Activated T-helper 1 cell treated with anti-CD3 and anti-CD28 coated beads, Interleukin-12 subunit alpha, Interleukin-12 subunit beta, Interleukin-2, Interleukin-4 antibody, amounts not matched to agents 30 ng/mL and 10 ng/mL and 1 ng/mL, durations not matched to agents 14 hours and 24 hours and 36 hours (primary cell): ENCODE results near the gene CRIM1. TPM values are rescaled to one million over a fixed set of nuclear protein-coding genes. Genes with fewer than 3 reads are reported as not detected.

Source experiments
- DNase-seq: peaks from one replicate; pipeline ENCODE4 v3.0.0; 2021; ENCODE audit warnings: low spot score
- H3K27ac Mint-ChIP-seq: one replicate; pipeline ENCODE4 v1.8.0; 2021; ENCODE audit warnings: mild to moderate bottlenecking, mixed read lengths
- H3K27me3 Mint-ChIP-seq: one replicate; pipeline ENCODE4 v1.8.0; 2022; ENCODE audit warnings: mild to moderate bottlenecking, moderate library complexity, mixed read lengths; ENCODE audit not compliant: insufficient read depth
- H3K36me3 Mint-ChIP-seq: one replicate; pipeline ENCODE4 v1.8.0; 2021; ENCODE audit warnings: low read depth, mixed read lengths
- H3K4me1 Mint-ChIP-seq: one replicate; pipeline ENCODE4 v1.8.0; 2021; ENCODE audit warnings: low read depth, mixed read lengths
- H3K4me3 Mint-ChIP-seq: one replicate; pipeline ENCODE4 v1.8.0; 2021; ENCODE audit warnings: mild to moderate bottlenecking, moderate library complexity, mixed read lengths
- H3K9me3 Mint-ChIP-seq: one replicate; pipeline ENCODE4 v1.8.0; 2021; ENCODE audit warnings: mixed read lengths
- intact Hi-C: fragments of 100-400 bp; cut with micrococcal nuclease; formaldehyde crosslinking; loops from one replicate; pipeline ENCODE4 v1.15.1; 2024
- total RNA-seq: library from RNA; stranded (reverse); gene quantifications from 2 replicates; pipeline ENCODE4 v1.2.3, GENCODE V29; 2022

Gene CRIM1
- total RNA-seq, 1 donor from 2014 or later, result 15.3 TPM

DNA sequence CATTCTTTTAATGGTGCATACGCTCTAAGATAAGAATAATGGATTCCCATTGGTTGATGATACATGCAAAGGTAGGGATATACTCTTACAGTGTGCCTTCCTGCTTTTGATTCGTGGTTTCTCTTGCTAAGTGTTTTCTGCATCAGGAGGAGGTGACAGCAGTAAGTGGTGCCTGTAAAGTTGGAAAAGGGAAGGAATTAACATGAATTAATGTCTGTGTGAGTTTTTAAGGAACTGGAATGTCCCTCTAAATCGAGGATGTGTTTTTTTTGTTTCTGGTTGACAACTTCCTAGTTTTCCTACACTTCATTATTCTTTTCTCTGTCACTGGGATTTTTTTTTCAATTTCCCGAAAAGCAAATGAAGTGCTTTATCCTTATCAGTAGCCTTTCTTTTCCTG is 54.4 kb downstream of the CRIM1 start:
- DNase-seq, result no peak
- intact Hi-C loops, result no loop called here
- Mint-ChIP-seq H3K9me3 (no peaks in the 10 kb centered on the region), H3K4me3 (no peak overlapping the region), H3K36me3 (no peaks in the 10 kb centered on the region), H3K27ac (no peak overlapping the region), H3K4me1 (no peaks in the 10 kb centered on the region), H3K27me3 (peaks cover 14% of the 10 kb centered on the region)

DNA sequence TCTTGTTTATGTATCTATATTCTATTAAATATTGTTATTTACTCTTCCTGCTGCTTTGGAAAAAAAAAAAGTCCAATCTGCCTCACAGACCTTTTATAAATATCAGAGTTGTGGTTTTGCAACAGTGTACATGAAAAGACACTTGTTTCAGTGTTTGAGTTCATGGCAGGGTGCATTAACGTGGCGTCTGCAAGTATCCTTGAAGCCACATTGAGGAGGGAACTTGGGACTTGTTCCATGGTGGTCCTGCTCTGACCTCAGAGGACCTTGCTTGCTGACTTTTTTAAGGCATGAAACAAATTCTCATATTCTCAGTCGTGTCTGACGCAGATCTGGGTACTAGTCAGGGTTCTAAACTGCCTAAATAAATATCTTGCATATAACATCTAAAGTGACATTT is 55.1 kb downstream of the CRIM1 start:
- no peak for DNase-seq
- no peaks in the 10 kb centered on the region for H3K9me3 Mint-ChIP-seq
- peaks cover 12% of the 10 kb centered on the region for H3K27me3 Mint-ChIP-seq
- no peak overlapping the region for H3K27ac Mint-ChIP-seq
- no peaks in the 10 kb centered on the region for H3K36me3 Mint-ChIP-seq
- intact Hi-C loops, result no loop called here
- H3K4me1 Mint-ChIP-seq, result no peaks in the 10 kb centered on the region
- no peak overlapping the region for H3K4me3 Mint-ChIP-seq

DNA sequence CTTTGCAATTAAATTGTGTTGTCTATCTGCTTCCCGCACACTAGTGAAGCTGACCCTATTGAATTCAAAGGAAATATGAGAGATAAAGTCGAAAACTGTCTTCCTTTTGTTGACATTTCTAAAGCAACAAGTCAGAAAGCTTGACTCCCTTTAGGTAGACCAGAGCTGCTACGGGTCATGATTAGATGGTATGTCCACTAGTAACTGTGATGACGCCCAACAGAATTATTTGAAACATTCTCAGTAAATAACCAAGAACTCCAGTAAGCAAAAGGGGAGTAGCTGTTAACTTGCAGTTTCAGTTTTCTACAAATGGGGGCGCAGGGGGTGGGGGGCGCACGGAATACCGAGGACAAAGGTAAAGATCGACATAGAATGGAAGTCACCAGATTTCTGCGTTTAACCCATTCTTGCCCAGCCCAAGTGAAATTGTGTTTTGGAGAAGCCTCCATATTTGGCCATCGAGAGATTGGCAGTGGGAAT is 56.4 kb downstream of the CRIM1 start:
- H3K27ac Mint-ChIP-seq, result no peak overlapping the region
- H3K9me3 Mint-ChIP-seq, result no peaks in the 10 kb centered on the region
- peaks cover 12% of the 10 kb centered on the region for H3K27me3 Mint-ChIP-seq
- DNase-seq, result no peak
- no peaks in the 10 kb centered on the region for H3K4me1 Mint-ChIP-seq
- H3K36me3 Mint-ChIP-seq, result no peaks in the 10 kb centered on the region
- no peak overlapping the region for H3K4me3 Mint-ChIP-seq
- intact Hi-C loops, result no loop called here

DNA sequence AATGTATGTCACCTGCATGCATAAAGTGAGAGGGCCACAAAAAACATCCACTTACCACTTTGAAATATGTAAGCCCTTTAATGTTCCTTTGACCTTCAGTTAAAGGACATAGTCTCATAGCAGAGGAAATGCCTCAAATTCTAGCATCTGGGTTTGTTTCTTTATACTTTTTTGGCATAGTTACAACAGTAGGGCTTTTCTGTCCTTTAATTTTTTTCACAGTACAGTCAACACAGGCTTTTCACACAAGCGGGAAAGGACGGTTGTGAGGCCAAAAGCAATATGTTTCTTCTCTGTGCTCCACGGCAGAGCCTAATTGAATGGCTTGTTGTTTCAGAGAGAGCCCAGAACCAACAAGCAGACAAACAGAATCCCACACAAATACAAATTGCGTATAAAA is 57.6 kb downstream of the CRIM1 start:
- Mint-ChIP-seq H3K36me3 (no peaks in the 10 kb centered on the region), H3K4me1 (no peaks in the 10 kb centered on the region), H3K9me3 (no peaks in the 10 kb centered on the region), H3K27ac (no peak overlapping the region), H3K4me3 (no peak overlapping the region), H3K27me3 (peaks cover 10% of the 10 kb centered on the region)
- DNase-seq, result no peak
- intact Hi-C loops, result no loop called here

DNA sequence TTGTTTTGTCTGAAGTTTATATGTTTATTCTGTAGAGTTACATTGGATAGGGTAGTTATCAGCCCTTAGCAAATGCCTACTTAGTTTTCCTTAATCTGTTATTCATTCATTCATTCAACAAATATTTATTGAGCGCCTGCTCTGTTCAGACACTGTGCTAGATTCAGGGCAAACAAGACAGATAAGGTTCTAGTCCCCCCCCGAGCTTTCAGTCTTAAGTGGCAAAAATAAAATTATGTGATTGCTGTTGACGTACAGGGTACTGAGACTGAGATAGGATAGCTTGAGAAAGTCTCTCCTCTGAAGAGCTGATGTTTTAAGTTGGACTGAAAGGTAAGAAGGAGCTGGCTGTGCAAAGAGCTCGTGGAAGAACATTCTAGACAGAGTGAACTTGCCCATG is 58.7 kb downstream of the CRIM1 start:
- Mint-ChIP-seq H3K27ac (no peak overlapping the region), H3K4me1 (no peaks in the 10 kb centered on the region), H3K36me3 (no peaks in the 10 kb centered on the region), H3K4me3 (no peak overlapping the region), H3K27me3 (peaks cover 9% of the 10 kb centered on the region), H3K9me3 (no peaks in the 10 kb centered on the region)
- intact Hi-C loops, result no loop called here
- no peak for DNase-seq

DNA sequence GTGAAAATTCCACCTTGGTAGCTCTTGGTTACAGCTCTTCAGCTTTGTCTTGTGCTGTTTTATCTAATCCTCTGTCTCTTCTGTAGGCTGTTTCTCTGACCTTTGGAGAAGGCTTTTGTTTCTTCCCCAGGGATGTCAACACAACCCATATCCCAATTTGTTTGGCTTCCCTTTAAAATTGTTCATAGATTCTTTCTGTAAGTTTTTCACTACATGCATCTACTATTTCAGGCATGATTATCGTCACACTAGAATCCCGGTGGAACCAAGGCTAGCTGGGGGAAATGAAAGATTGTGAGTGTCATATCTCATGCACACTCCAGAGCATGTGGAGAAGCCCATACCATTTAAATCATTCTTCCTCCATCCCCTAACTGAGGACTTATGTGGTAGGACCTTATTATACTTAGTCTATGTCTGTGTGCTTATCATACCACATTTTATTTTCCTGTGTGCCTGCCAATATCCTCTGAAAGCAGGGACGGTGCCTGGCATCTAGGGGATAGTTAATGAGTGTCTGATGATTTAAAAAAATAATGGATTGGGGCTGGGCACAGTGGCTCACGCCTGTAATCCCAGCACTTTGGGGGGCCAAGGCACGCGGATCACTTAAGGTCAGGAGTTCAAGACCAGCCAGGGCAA is 59.9 kb downstream of the CRIM1 start:
- Mint-ChIP-seq H3K27me3 (peaks cover 4% of the 10 kb centered on the region), H3K4me1 (no peaks in the 10 kb centered on the region), H3K9me3 (no peaks in the 10 kb centered on the region), H3K27ac (no peak overlapping the region), H3K4me3 (no peak overlapping the region), H3K36me3 (no peaks in the 10 kb centered on the region)
- intact Hi-C loops, result no loop called here
- no peak for DNase-seq

DNA sequence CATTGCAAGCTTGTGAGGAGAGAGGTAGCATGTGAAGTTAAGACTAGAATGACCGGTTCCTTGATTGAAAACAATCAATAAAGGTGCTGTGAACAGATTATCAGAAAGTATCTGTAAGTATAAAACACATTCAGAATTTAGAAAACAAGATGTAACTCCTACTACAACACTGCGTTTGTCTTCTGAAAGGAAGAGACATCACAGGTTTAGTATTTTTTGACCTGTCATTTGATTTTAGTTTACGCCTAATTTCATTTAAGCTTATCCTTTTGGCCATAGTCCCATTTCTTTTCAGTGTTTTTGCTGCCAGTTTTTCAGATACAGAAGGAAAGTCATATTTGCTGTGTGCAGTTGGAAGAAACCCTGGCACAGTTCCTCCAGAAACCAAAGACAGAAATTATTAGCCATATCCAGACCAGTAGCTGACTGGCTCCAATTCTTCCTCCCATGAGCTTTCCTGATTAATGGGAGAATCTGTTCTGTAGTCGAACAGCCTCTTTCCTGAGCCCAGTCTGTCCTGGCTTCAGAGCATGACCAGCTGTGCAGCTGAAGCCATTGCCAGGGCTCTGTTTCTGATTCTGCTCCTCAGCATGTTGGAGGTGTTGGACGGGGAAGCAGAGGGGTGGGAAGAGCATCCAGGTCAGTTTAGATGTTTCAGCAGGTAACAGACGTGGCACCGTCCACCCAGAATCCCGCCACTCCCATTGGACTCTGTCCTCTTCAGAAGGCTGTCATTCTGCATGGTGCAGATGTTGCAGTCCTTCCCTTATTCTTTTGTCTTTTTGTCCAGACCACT is 61.0 kb downstream of the CRIM1 start:
- no peak overlapping the region for H3K4me3 Mint-ChIP-seq
- no peaks in the 10 kb centered on the region for H3K9me3 Mint-ChIP-seq
- H3K27me3 Mint-ChIP-seq, result peaks cover 4% of the 10 kb centered on the region
- intact Hi-C loops, result no loop called here
- no peaks in the 10 kb centered on the region for H3K4me1 Mint-ChIP-seq
- DNase-seq, result no peak
- no peaks in the 10 kb centered on the region for H3K36me3 Mint-ChIP-seq
- H3K27ac Mint-ChIP-seq, result no peak overlapping the region

DNA sequence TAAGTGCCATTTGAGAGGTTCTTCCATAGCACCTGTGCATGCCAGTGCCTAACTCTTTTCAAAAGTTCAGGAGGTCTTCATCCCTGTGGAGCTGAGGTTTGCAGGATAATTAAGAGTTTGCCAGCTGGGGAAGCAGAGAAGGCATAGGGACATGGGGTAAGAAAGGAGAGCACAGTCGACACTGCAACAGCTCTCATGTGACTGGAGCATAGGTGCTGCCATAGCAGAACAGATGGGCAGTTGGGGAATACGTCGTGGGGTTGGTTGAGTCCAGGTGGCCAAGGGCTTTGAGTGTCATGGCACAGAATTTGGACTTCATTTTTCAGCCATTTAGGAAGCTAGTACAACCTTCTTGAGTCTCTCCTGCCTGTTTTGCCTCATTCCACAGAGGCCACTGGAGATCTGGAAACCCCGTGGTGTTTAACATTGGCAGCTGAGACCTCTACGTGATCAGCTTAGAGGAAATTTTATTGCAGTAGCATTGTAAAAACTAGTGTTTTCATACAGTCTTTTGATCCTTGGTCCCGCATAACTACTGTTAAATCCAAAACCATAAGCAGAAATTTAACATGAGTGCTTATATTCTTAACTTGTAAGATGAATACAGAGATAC is 65.1 kb downstream of the CRIM1 start:
- H3K9me3 Mint-ChIP-seq, result no peaks in the 10 kb centered on the region
- H3K4me3 Mint-ChIP-seq, result no peak overlapping the region
- H3K27me3 Mint-ChIP-seq, result no peaks in the 10 kb centered on the region
- H3K36me3 Mint-ChIP-seq, result no peaks in the 10 kb centered on the region
- DNase-seq, result no peak
- no peaks in the 10 kb centered on the region for H3K4me1 Mint-ChIP-seq
- intact Hi-C loops, result no loop called here
- H3K27ac Mint-ChIP-seq, result no peak overlapping the region

DNA sequence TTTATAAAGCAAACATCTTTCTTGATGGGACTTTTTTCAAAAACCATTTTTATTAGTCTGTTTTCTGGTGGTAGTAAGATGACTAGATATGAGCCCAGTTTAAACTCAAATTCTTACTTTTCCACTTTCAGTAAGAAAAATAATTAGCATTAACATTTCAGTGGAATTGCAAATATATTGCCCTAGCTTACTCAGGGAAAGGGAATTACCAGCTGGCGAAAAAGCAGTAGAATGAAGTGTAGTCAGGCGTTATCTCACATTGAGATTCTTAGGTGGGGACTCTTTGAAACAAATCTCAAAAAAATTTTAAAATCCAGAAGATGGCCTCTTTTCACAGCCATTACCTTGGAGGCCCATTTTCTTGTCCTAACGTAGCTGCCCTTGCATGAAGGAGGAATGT is 65.8 kb downstream of the CRIM1 start:
- no peak for DNase-seq
- Mint-ChIP-seq H3K27ac (no peak overlapping the region), H3K36me3 (no peaks in the 10 kb centered on the region), H3K4me1 (no peaks in the 10 kb centered on the region), H3K27me3 (no peaks in the 10 kb centered on the region), H3K4me3 (no peak overlapping the region), H3K9me3 (no peaks in the 10 kb centered on the region)
- intact Hi-C loops, result no loop called here

DNA sequence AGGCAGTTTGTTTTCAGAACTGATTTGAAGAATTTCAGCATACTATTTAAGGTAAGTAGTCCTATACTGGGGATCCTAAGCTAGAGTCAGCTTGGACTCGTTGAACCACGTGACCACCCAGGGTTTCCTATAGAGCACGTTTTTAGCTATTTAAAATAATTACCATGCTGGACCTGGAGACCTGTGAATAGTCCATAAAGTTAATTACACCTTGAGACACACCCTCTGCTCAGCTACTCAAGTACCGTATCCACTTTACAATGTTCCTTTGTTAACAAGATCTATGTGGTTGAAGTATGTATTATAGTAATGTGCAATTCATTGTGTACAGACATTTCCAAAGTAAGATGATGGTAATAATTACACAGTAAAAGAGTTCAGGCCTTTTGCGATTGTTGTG is 67.6 kb downstream of the CRIM1 start:
- Mint-ChIP-seq H3K9me3 (no peaks in the 10 kb centered on the region), H3K27ac (no peak overlapping the region), H3K36me3 (no peaks in the 10 kb centered on the region), H3K4me3 (no peak overlapping the region), H3K4me1 (no peaks in the 10 kb centered on the region), H3K27me3 (no peaks in the 10 kb centered on the region)
- intact Hi-C loops, result no loop called here
- no peak for DNase-seq

DNA sequence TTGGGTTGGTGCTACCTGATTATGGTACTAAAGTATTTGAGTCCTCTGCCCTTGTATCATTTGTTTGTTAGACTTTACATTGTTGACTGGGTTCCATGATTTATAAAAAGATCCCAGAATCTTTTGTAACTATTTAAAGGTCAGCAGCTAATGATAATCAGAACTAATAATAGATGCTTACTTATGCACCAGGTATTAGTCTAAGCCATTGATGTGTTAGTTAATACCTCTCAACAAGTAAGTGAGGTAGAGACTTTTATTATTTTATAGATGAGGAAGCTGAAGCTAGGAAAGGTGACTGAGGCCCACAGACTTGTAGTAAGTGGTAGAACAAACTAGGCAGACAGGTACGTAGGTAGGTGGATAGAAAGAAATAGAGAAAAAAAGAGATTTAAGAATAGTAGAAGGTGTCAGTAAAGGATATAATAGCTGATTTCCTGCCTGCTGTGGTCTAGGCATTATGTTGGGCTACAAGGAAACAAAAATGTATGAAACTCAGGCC is 68.1 kb downstream of the CRIM1 start:
- Mint-ChIP-seq H3K36me3 (no peaks in the 10 kb centered on the region), H3K4me3 (no peak overlapping the region), H3K27me3 (no peaks in the 10 kb centered on the region), H3K27ac (no peak overlapping the region), H3K9me3 (no peaks in the 10 kb centered on the region), H3K4me1 (no peaks in the 10 kb centered on the region)
- DNase-seq, result no peak
- intact Hi-C loops, result no loop called here

DNA sequence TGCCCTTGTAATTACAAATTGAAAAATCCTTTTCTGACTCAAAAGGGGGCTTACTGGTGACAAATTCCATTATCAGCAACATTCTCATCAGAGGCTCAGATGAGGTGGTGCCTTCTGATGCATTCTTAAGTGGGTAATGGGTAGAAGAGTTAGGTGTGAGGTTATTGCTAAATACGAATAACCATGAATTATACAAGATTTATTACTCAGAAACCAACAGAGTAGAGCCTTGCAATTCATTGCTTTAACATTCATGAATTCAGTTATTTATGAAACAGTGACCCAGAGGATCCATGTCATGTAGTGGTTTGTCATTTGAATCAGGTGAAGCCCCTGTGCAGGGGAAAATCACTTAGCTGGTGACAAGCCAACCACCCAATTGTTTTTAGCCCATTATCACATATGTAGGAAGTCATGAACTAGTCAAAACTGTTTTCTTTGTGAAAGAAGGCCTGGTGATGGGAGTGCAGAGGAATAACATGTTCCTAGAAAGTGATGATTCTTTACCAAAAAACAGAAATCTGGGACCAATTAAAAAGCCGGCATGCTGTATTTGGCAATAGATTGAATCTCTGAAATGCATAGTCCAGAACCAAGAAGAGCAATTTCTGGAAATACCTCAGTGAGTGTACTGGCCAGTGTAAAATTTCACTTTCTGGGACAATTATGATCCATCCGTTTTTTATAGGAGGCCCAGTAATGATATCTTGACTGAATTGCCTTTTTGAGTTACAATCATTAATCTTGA is 70.2 kb downstream of the CRIM1 start:
- Mint-ChIP-seq H3K27ac (no peak overlapping the region), H3K36me3 (no peaks in the 10 kb centered on the region), H3K27me3 (no peaks in the 10 kb centered on the region), H3K4me1 (no peaks in the 10 kb centered on the region), H3K4me3 (no peak overlapping the region), H3K9me3 (no peaks in the 10 kb centered on the region)
- intact Hi-C loops, result no loop called here
- no peak for DNase-seq
